ENCODE results near the gene AHRR. TPM values are rescaled to one million over a fixed set of nuclear protein-coding genes. Genes with fewer than 3 reads are reported as not detected.

Gene AHRR
- total RNA-seq, 2 experiments from 2014 or later, result 35.7 to 41.6 TPM

DNA sequence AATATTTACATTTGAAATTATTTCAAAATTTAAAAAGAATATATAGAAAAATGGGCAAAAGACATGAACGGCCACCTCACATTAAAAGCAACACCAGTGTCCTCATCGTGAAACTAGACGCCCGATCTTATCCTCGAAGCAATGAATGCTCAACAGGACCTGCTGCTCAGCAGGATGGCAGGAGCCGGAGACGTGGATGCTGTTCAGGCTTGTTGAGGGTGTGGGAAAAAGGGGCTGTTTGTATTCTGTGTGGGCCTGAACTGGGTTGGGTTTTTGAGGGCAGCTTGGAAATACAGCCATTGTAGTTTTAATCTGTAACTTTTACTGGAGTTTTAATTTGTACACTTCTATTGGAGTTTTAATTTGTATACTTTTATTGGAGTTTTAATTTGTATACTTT, 141.8 kb downstream of the AHRR start:
- Mint-ChIP-seq H3K4me3 (no peak overlapping the region), H3K4me1 (peaks cover 30% of the 10 kb centered on the region)

GRCh38 chr5:463952-464351, 142.4 kb downstream of the AHRR start:
- peaks cover 33% of the 10 kb centered on the region for H3K36me3 Mint-ChIP-seq
- no peaks in the 10 kb centered on the region for H3K9me3 Mint-ChIP-seq
- no peaks in the 10 kb centered on the region for H3K27me3 Mint-ChIP-seq
- DNase-seq (peak; percentile 58), ATAC-seq (ENCODE audit: low read depth) (peak; percentile 87)
- H3K4me1 Mint-ChIP-seq, result peaks cover 24% of the 10 kb centered on the region
- H3K4me3 Mint-ChIP-seq, result peak overlapping the region; percentile 31
- POLR2A ChIA-PET, result interaction anchor here (1.3 kb wide), 1 partner anchor 8 kb away, joined by 9 read pairs; no protein-coding TSS in a partner anchor
- peak overlapping the region; percentile 88 for H3K27ac Mint-ChIP-seq

More for the DNA sequence above, 141.8 kb downstream of the AHRR start:
- peak overlapping the region; percentile 56 for H3K27ac Mint-ChIP-seq
- H3K9me3 Mint-ChIP-seq, result no peaks in the 10 kb centered on the region
- ATAC-seq (ENCODE audit: low read depth), result no peak
- H3K27me3 Mint-ChIP-seq, result no peaks in the 10 kb centered on the region
- peaks cover 39% of the 10 kb centered on the region for H3K36me3 Mint-ChIP-seq
- no peak for DNase-seq
- POLR2A ChIA-PET, result interaction anchor here (1.3 kb wide), 1 partner anchor 9 kb away, joined by 9 read pairs; no protein-coding TSS in a partner anchor

- H3K27ac Mint-ChIP-seq, result peak overlapping the region; percentile 88
- no peaks in the 10 kb centered on the region for H3K9me3 Mint-ChIP-seq
- peaks cover 19% of the 10 kb centered on the region for H3K4me1 Mint-ChIP-seq
- peak overlapping the region; percentile 31 for H3K4me3 Mint-ChIP-seq
- peaks cover 31% of the 10 kb centered on the region for H3K36me3 Mint-ChIP-seq
- POLR2A ChIA-PET, result interaction anchor here (1.3 kb wide), 1 partner anchor 8 kb away, joined by 9 read pairs; no protein-coding TSS in a partner anchor
- DNase-seq (peak; percentile 32), ATAC-seq (ENCODE audit: low read depth) (no peak)
- H3K27me3 Mint-ChIP-seq, result no peaks in the 10 kb centered on the region
These were observed 142.9 kb downstream of the AHRR start for GRCh38 chr5:464446-464842.

DNA sequence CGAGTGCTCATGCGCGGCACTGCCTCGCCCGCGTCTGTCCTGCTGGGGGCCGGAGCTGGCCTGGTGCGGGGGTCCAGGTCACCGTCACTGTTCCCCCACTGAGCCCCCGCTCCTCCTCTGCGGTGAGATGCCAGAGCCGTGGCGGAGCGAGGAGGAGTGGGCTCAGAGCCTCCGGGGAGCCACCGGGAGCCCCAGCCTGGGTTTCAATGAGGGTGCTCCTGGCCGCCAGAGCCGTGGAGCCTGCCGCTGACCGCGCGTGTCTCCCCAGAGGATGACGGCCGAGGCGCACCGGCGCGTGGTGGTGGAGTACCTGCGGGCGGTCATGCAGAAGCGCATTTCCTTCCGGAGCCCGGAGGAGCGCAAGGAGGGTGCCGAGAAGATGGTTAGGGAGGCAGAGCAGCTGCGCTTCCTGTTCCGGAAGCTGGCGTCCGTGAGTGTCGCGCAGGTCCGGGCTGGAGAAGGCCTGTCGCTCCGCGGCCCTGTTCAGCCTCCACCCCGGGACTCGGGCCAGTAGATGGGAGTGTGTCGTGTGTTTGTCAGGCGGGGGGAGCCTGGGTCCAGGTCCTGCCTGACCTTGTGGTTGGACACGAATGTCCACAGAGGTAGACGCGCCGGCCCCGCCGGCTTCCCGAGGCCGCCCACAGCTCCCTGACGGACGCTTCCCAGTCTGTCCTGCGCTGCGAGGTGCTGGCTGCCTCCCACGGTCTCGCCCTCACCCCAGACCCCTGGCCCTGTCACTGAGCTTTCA, 143.5 kb downstream of the AHRR start:
- DNase-seq, result peak; percentile 28
- POLR2A ChIA-PET, result interaction anchor here (0.6 kb wide), 1 partner anchor 132 kb away, joined by 3 read pairs; no protein-coding TSS in a partner anchor
- H3K9me3 Mint-ChIP-seq, result no peaks in the 10 kb centered on the region
- H3K27ac Mint-ChIP-seq, result peak overlapping the region; percentile 42
- H3K36me3 Mint-ChIP-seq, result peaks cover 26% of the 10 kb centered on the region
- no peaks in the 10 kb centered on the region for H3K27me3 Mint-ChIP-seq
- H3K4me1 Mint-ChIP-seq, result peaks cover 17% of the 10 kb centered on the region
- ATAC-seq (ENCODE audit: low read depth), result no peak
- no peak overlapping the region for H3K4me3 Mint-ChIP-seq

GRCh38 chr5:465591-466403, 144.3 kb downstream of the AHRR start:
- POLR2A ChIA-PET, result interaction anchor here (0.6 kb wide), 1 partner anchor 133 kb away, joined by 3 read pairs; no protein-coding TSS in a partner anchor
- Mint-ChIP-seq H3K4me1 (peaks cover 15% of the 10 kb centered on the region), H3K9me3 (no peaks in the 10 kb centered on the region), H3K36me3 (peaks cover 18% of the 10 kb centered on the region), H3K27ac (peak overlapping the region; percentile 42), H3K4me3 (no peak overlapping the region), H3K27me3 (no peaks in the 10 kb centered on the region)
- DNase-seq (peak; percentile 26), ATAC-seq (ENCODE audit: low read depth) (no peak)

GRCh38 chr5:466661-467310, 145.3 kb downstream of the AHRR start:
- POLR2A ChIA-PET, result no interaction called here
- H3K4me1 Mint-ChIP-seq, result peaks cover 19% of the 10 kb centered on the region
- ATAC-seq (ENCODE audit: low read depth), result no peak
- peak; percentile 27 for DNase-seq
- no peak overlapping the region for H3K27ac Mint-ChIP-seq
- no peaks in the 10 kb centered on the region for H3K9me3 Mint-ChIP-seq
- no peaks in the 10 kb centered on the region for H3K27me3 Mint-ChIP-seq
- H3K36me3 Mint-ChIP-seq, result peaks cover 16% of the 10 kb centered on the region
- no peak overlapping the region for H3K4me3 Mint-ChIP-seq

- no peak overlapping the region for H3K27ac Mint-ChIP-seq
- peaks cover 16% of the 10 kb centered on the region for H3K4me1 Mint-ChIP-seq
- no peak for ATAC-seq (ENCODE audit: low read depth)
- H3K36me3 Mint-ChIP-seq, result peaks cover 7% of the 10 kb centered on the region
- H3K4me3 Mint-ChIP-seq, result no peak overlapping the region
- no peaks in the 10 kb centered on the region for H3K9me3 Mint-ChIP-seq
- peak; percentile 23 for DNase-seq
- no peaks in the 10 kb centered on the region for H3K27me3 Mint-ChIP-seq
- POLR2A ChIA-PET, result no interaction called here
These were observed 146.9 kb downstream of the AHRR start for GRCh38 chr5:468401-468800.

- POLR2A ChIA-PET, result no interaction called here
- no peak for ATAC-seq (ENCODE audit: low read depth)
- no peak overlapping the region for H3K4me3 Mint-ChIP-seq
These were observed 148.4 kb downstream of the AHRR start for GRCh38 chr5:469752-470483.

DNA sequence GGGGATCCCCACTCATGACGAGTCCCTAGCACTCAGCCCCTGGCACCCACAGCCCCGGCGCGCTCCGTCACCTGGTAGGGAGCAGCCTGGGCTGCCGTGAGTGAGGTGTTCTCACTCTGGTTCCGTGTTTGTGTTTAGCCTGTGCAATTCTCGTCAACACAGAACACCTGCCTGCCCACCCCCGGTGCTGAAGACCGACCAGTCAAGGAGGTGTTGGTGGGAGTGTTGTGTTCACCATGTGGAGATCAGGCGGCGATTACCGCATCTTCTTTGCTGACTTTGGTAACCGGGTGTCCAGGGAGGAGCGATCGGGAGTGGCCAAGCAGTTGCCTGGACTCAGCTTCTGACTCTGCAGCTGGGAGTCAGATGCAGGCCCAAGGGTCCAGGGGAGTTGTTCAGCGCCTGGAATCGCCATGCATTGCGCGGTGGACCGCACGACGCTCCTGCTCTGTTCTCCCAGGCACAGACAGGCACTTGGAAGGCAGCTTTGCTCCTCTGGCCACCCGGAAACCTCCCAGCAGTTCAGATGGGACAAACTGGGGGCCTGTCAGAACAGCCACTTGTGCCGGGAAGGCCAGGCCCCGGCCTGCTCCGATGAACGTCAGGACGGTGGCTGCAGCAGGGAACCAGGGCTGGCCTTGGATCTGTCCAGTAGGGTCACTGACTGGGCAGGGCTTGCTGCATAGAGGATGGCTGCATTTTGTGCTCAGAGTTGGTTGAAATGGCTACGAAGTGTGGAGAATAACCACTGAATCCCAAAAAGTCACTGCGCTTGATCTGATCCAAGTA, 149.6 kb downstream of the AHRR start:
- DNase-seq, result peak; percentile 31

More at GRCh38 chr5:469752-470483, 148.4 kb downstream of the AHRR start:
- peaks cover 11% of the 10 kb centered on the region for H3K4me1 Mint-ChIP-seq
- peak; percentile 24 for DNase-seq
- H3K27ac Mint-ChIP-seq, result no peak overlapping the region
- peaks cover 2% of the 10 kb centered on the region for H3K36me3 Mint-ChIP-seq
- H3K9me3 Mint-ChIP-seq, result no peaks in the 10 kb centered on the region
- peaks cover 2% of the 10 kb centered on the region for H3K27me3 Mint-ChIP-seq

GRCh38 chr5:471750-472058, 150.2 kb downstream of the AHRR start:
- Mint-ChIP-seq H3K4me1 (peaks cover 11% of the 10 kb centered on the region), H3K4me3 (peak overlapping the region; percentile 81), H3K27ac (peak overlapping the region; percentile 78), H3K36me3 (peaks cover 2% of the 10 kb centered on the region), H3K27me3 (peaks cover 6% of the 10 kb centered on the region), H3K9me3 (no peaks in the 10 kb centered on the region)
- ATAC-seq (ENCODE audit: low read depth), result no peak
- POLR2A ChIA-PET, result interaction anchor here (0.8 to 2.3 kb wide), 7 partner anchors 8 to 421 kb away, joined by 3 to 10 read pairs (median 5); partner anchors contain the start of genes BRD9, EXOC3 and TRIP13
- DNase-seq, result peak; percentile 11

More for the DNA sequence above, 149.6 kb downstream of the AHRR start:
- peaks cover 2% of the 10 kb centered on the region for H3K36me3 Mint-ChIP-seq
- H3K9me3 Mint-ChIP-seq, result no peaks in the 10 kb centered on the region
- POLR2A ChIA-PET, result interaction anchor here (0.8 to 1.8 kb wide), 6 partner anchors 7 to 422 kb away, joined by 3 to 9 read pairs (median 4); partner anchors contain the start of genes BRD9, EXOC3 and TRIP13
- no peak for ATAC-seq (ENCODE audit: low read depth)
- peaks cover 11% of the 10 kb centered on the region for H3K4me1 Mint-ChIP-seq
- peak overlapping the region; percentile 81 for H3K4me3 Mint-ChIP-seq
- H3K27ac Mint-ChIP-seq, result peak overlapping the region; percentile 78
- peaks cover 6% of the 10 kb centered on the region for H3K27me3 Mint-ChIP-seq

DNA sequence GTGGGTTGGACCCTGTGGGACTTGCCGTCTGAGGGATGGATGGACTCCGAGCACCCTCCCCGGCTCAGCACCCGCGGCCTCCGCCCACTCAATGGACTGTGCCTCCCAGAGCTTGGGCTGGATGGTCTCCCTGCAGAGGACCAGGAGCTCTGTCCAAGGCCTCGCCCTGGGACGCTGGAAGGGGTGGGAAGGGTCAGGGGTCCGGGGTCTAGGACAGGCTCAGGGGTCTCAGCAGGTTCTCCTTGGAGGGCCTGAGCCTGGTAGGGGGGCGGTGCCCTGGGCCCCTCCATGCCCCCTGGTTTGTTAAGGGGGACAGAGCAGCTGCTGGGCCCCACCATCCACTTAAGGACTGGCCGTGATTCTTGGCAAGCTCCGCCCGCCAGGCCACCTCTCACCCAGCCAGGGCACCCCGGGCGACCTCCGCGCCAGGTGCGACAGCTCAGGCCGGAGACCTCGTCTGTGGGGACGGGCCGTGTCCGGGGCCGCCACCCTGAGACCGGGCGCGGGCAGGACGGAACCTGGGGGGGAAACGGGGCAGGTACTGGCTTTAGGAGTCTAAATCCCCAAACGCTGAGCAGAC, 150.7 kb downstream of the AHRR start:
- H3K4me1 Mint-ChIP-seq, result peaks cover 10% of the 10 kb centered on the region
- H3K27ac Mint-ChIP-seq, result peak overlapping the region; percentile 78
- POLR2A ChIA-PET, result interaction anchor here (0.6 to 2.3 kb wide), 9 partner anchors 8 to 421 kb away, joined by 3 to 10 read pairs (median 3); partner anchors contain the start of genes BRD9, EXOC3 and TRIP13
- peaks cover 2% of the 10 kb centered on the region for H3K36me3 Mint-ChIP-seq
- H3K27me3 Mint-ChIP-seq, result peaks cover 6% of the 10 kb centered on the region
- H3K4me3 Mint-ChIP-seq, result peak overlapping the region; percentile 81
- no peaks in the 10 kb centered on the region for H3K9me3 Mint-ChIP-seq
- DNase-seq, result no peak
- peak; percentile 12 for ATAC-seq (ENCODE audit: low read depth)

Measured in activated naive CD8-positive, alpha-beta T cell treated with anti-CD3 and anti-CD28 coated beads, Interleukin-2, amount 10 ng/mL, durations not matched to agents 7 days and 5 days (primary cell).